ENCODE measurements around the gene SURF1.

SURF1 gene
- total RNA-seq = 18.8 to 37.8 (median 21.6) reads per million in 9 experiments

DNA sequence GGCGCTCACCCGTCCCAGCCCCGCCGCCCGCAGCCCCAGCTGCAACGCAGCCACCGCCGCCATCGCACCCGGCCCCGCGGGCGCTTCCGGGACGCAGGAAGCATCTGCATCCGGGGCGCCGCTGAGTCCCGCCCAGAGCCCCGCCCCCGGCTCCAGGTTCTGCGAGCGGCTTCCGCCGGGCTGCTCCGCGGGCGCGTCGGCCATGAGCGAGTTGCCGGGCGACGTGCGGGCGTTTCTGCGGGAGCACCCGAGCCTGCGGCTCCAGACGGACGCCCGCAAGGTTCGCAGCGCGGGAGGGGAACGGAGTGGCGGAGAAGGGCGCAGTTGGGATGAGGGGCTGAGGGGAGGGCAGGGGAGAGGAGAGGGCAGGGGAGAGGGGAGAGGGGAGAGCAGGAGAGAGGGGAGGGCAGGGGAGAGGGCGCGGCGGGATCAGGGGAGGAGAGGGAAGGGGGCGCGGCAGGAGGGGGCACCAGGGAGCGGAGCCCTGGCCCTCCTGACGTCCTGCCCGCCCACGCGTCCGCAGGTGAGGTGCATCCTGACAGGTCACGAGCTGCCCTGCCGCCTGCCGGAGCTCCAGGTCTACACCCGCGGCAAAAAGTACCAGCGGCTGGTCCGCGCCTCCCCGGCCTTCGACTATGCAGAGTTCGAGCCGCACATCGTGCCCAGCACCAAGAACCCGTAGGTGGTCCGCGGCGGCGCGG is at the start of gene SURF1, which contains the start of gene SURF2:
Gene SURF1, minus strand, starts transcription at position 97 of the 701 bp plus-strand sequence. Its CDS starts 34 bp downstream, at position 63.
Gene SURF2, plus strand, starts transcription at position 160 of the 701 bp plus-strand sequence. Its CDS starts 43 bp downstream, at position 203.
- peak within 1 kb of the TSS; percentile 86 for H3K27ac Mint-ChIP-seq
- peak; percentile 84 to 87 (median 85) for DNase-seq
- H3K27me3 Mint-ChIP-seq = no peaks in the 10 kb centered on the region
- peak within 1 kb of the TSS; percentile 86 to 87 for H3K4me3 Mint-ChIP-seq
- H3K36me3 Mint-ChIP-seq (ENCODE audit: insufficient read depth) = peaks cover 81% of the 10 kb centered on the region
- no peaks in the 10 kb centered on the region for H3K9me3 Mint-ChIP-seq
- ATAC-seq (replicated peaks) = peak; percentile 94
- peaks cover 31 to 38% of the 10 kb centered on the region in 2 donors for H3K4me1 Mint-ChIP-seq (ENCODE audit: low read depth in 2 of 2)

- no peaks in the 10 kb centered on the region for H3K27me3 Mint-ChIP-seq
- ATAC-seq (replicated peaks) (no peak), DNase-seq (no peak)
- peaks cover 7 to 15% of the 10 kb centered on the region in 2 donors for H3K4me1 Mint-ChIP-seq (ENCODE audit: low read depth in 2 of 2)
- H3K4me3 Mint-ChIP-seq = no peak overlapping the region
- H3K36me3 Mint-ChIP-seq (ENCODE audit: insufficient read depth) = peaks cover 44% of the 10 kb centered on the region
- peak overlapping the region in 1 of 2 donors; percentile 82 for H3K27ac Mint-ChIP-seq
- no peaks in the 10 kb centered on the region for H3K9me3 Mint-ChIP-seq
Observed at GRCh38 chr9:133405508-133406438, 49.5 kb upstream of the SURF1 start.

GRCh38 chr9:133404454-133405002 is 48.2 kb upstream of the SURF1 start:
- Mint-ChIP-seq H3K9me3 (no peaks in the 10 kb centered on the region), H3K36me3 (ENCODE audit: insufficient read depth) (peaks cover 32% of the 10 kb centered on the region), H3K27me3 (no peaks in the 10 kb centered on the region), H3K4me1 (ENCODE audit: low read depth in 2 of 2) (peaks cover 7 to 15% of the 10 kb centered on the region in 2 donors), H3K4me3 (no peak overlapping the region), H3K27ac (peak overlapping the region in 1 of 2 donors; percentile 44)
- DNase-seq (no peak), ATAC-seq (replicated peaks) (no peak)

DNA sequence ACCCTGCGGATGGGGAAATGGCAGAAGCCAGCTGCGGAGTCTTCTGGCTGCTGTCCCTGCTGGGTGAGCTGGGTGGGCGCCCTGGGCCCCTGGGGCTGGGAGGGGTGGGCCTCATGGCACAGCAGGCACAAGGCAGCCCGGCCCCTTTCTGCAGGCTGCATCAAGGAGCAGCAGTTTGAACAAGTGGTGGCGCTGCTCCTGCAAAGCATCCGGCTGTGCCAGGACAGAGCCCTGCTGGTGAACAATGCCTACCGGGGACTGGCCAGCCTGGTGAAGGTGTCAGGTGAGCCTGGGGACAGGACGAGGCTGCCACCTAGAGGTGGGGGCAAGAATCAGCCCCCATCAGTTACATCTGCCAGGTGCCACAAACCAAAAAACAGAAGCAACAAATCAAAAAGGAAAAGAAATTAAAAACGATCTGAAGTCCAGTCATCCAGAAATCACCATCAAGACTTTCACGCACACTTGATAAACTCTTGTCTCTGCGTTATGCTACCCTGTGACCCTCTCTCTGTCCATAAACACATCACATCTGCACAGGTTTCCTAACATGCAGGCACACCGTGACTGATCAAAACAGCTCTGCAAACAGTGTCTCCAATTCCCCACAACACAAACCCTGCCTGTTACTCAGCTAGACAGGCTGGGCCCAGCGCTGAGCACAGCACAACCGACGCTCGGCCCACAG is 47.6 kb upstream of the SURF1 start:
- Mint-ChIP-seq H3K27ac (peak overlapping the region in 1 of 2 donors; percentile 44), H3K4me3 (no peak overlapping the region), H3K9me3 (no peaks in the 10 kb centered on the region), H3K4me1 (ENCODE audit: low read depth in 2 of 2) (peaks cover 7 to 15% of the 10 kb centered on the region in 2 donors), H3K27me3 (no peaks in the 10 kb centered on the region), H3K36me3 (ENCODE audit: insufficient read depth) (peaks cover 25% of the 10 kb centered on the region)
- peak; percentile 53 to 58 (median 57) for DNase-seq
- peak; percentile 44 for ATAC-seq (replicated peaks)

DNA sequence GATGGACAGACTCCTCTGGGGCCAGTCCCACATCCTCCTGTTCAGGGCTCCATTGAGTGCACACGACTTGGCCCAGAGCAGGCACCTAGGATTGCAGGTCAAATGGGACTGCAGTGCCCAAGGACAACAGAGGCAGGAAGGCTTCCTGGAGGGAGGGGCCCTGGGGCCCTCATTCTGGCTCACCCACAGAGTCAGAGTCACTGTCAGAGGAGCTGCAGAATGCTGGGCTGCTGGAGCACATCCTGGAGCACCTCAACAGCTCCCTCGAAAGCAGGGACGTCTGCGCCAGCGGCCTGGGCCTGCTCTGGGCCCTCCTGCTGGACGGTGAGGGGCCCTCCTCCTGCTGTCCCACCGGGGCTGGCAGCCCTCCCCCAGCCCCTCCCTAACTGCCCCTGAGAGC is 46.4 kb upstream of the SURF1 start:
- no peak for ATAC-seq (replicated peaks)
- no peak overlapping the region for H3K27ac Mint-ChIP-seq

DNA sequence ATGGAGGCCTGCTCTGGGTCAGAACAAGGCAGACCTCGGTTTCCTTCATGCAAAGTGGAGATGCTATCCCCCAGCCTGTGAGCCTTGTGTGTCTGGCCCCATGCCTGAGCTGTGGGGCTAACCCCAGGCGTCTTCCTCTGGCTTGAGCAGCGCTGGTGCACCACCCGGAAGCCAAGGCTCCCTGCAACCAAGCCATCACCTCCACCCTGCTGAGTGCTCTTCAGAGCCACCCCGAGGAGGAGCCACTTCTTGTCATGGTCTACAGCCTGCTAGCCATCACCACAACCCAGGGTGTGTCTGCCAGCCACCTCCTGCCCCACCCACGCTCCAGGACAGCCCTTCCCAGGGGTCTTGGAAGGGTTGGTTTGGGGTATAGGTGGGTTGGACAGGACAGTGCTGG is 45.3 kb upstream of the SURF1 start:
- H3K4me1 Mint-ChIP-seq (ENCODE audit: low read depth in 2 of 2) = peaks cover 2 to 8% of the 10 kb centered on the region in 2 donors
- peaks cover 7% of the 10 kb centered on the region for H3K36me3 Mint-ChIP-seq (ENCODE audit: insufficient read depth)
- no peaks in the 10 kb centered on the region for H3K27me3 Mint-ChIP-seq
- DNase-seq = no peak
- H3K4me3 Mint-ChIP-seq = no peak overlapping the region
- H3K27ac Mint-ChIP-seq = peak overlapping the region in 1 of 2 donors; percentile 19
- ATAC-seq (replicated peaks) = no peak
- H3K9me3 Mint-ChIP-seq = no peaks in the 10 kb centered on the region

More for the DNA sequence above, 46.4 kb upstream of the SURF1 start:
- Mint-ChIP-seq H3K9me3 (no peaks in the 10 kb centered on the region), H3K4me1 (ENCODE audit: low read depth in 2 of 2) (peaks cover 7 to 15% of the 10 kb centered on the region in 2 donors), H3K36me3 (ENCODE audit: insufficient read depth) (peaks cover 16% of the 10 kb centered on the region), H3K27me3 (no peaks in the 10 kb centered on the region), H3K4me3 (no peak overlapping the region)
- no peak for DNase-seq

- H3K9me3 Mint-ChIP-seq = no peaks in the 10 kb centered on the region
- no peak for DNase-seq
- ATAC-seq (replicated peaks) = no peak
- H3K27me3 Mint-ChIP-seq = peaks cover 0 to 5% of the 10 kb centered on the region in 2 donors
- H3K36me3 Mint-ChIP-seq (ENCODE audit: insufficient read depth) = peaks cover under 1% of the 10 kb centered on the region
- no peak overlapping the region for H3K4me3 Mint-ChIP-seq
- no peak overlapping the region for H3K27ac Mint-ChIP-seq
- H3K4me1 Mint-ChIP-seq (ENCODE audit: low read depth in 2 of 2) = peaks cover 2 to 3% of the 10 kb centered on the region in 2 donors
Observed at GRCh38 chr9:133400292-133400691, 44.0 kb upstream of the SURF1 start.

DNA sequence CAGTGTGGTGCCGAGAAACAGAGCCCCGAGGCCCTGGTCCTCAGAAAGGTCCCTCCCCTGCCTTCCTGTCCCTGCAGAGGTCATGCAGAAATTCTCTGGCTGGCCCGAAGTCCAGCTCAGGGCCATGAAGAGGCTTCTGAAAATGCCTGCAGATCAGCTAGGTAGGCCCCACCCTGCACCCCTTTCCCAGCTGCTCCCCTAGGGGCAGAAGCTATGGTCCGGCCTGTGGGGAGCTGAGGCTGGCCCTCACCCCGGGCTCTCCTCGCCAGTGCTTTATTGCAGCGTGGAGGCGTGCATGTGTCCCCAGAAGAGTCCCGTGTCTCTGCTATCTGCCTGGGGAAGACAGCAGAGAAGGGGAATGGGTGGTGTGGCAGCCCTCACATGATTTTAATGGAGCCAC is 41.6 kb upstream of the SURF1 start:
- Mint-ChIP-seq H3K9me3 (no peaks in the 10 kb centered on the region), H3K27ac (no peak overlapping the region), H3K4me3 (no peak overlapping the region), H3K4me1 (ENCODE audit: low read depth in 2 of 2) (peaks cover 3% of the 10 kb centered on the region in 2 donors), H3K27me3 (peaks cover 0 to 16% of the 10 kb centered on the region in 2 donors), H3K36me3 (ENCODE audit: insufficient read depth) (no peaks in the 10 kb centered on the region)
- no peak for DNase-seq
- ATAC-seq (replicated peaks) = no peak

GRCh38 chr9:133397370-133397769 is 41.1 kb upstream of the SURF1 start:
- H3K27me3 Mint-ChIP-seq = peaks cover 0 to 16% of the 10 kb centered on the region in 2 donors
- H3K9me3 Mint-ChIP-seq = no peaks in the 10 kb centered on the region
- DNase-seq = no peak
- peaks cover 3% of the 10 kb centered on the region in 2 donors for H3K4me1 Mint-ChIP-seq (ENCODE audit: low read depth in 2 of 2)
- no peak overlapping the region for H3K27ac Mint-ChIP-seq
- no peaks in the 10 kb centered on the region for H3K36me3 Mint-ChIP-seq (ENCODE audit: insufficient read depth)
- ATAC-seq (replicated peaks) = no peak
- H3K4me3 Mint-ChIP-seq = no peak overlapping the region

DNA sequence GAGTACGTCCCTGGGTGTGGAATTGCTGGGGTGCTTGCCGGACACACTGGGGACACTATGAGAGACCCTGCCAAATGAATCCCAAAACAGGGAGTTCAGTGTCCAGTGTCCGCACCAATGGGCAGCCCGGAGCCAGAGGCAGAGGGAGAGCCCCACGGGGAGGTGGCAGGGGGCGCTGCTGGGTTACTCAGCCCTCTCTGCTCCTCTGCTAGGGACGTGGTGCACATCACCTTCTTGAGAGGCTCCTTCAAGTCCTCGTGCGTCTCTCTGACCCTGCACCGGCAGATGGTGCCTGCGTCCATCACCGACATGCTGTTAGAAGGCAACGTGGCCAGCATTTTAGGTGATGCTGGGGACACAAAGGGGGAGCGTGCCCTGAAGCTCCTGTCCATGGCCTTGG is 40.7 kb upstream of the SURF1 start:
- no peak overlapping the region for H3K4me3 Mint-ChIP-seq
- H3K4me1 Mint-ChIP-seq (ENCODE audit: low read depth in 2 of 2) = peaks cover 2 to 3% of the 10 kb centered on the region in 2 donors
- no peak overlapping the region for H3K27ac Mint-ChIP-seq
- H3K9me3 Mint-ChIP-seq = no peaks in the 10 kb centered on the region
- ATAC-seq (replicated peaks) (no peak), DNase-seq (no peak)
- no peaks in the 10 kb centered on the region for H3K36me3 Mint-ChIP-seq (ENCODE audit: insufficient read depth)
- H3K27me3 Mint-ChIP-seq = peaks cover 0 to 16% of the 10 kb centered on the region in 2 donors

DNA sequence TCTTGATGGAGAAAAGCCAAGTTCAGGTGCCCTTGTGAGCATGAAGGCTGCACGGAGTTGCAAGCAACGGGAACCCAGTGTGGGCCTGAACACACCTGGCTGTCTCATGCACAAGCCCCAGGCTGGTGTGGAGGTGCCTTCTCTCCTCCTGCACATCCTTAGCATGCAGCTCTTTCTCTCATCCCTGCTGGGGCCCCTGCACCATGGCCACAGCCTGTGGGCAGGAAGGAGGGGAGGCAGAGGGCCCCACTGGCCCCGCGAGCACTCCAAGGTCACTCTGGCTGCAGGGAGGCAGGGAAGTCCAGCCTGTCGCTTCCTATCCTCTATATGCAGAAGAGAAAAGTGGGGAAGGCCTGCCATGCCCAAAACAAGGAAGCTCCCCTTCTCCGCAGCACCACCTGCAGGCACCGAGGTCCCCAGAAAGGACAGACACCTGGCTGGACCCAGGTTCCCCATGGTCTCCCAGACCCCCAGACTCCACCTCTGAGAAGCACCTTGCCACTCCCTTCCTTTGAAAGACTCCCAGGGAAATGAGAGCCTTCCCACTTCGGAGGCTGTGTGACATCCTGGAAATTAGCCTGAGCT is 38.5 kb upstream of the SURF1 start:
- H3K4me1 Mint-ChIP-seq (ENCODE audit: low read depth in 2 of 2) = peaks cover 0 to 1% of the 10 kb centered on the region in 2 donors
- no peak overlapping the region for H3K4me3 Mint-ChIP-seq
- DNase-seq (no peak), ATAC-seq (replicated peaks) (no peak)
- no peaks in the 10 kb centered on the region for H3K9me3 Mint-ChIP-seq
- H3K27ac Mint-ChIP-seq = no peak overlapping the region
- H3K36me3 Mint-ChIP-seq (ENCODE audit: insufficient read depth) = no peaks in the 10 kb centered on the region
- H3K27me3 Mint-ChIP-seq = peaks cover 7 to 29% of the 10 kb centered on the region in 2 donors

DNA sequence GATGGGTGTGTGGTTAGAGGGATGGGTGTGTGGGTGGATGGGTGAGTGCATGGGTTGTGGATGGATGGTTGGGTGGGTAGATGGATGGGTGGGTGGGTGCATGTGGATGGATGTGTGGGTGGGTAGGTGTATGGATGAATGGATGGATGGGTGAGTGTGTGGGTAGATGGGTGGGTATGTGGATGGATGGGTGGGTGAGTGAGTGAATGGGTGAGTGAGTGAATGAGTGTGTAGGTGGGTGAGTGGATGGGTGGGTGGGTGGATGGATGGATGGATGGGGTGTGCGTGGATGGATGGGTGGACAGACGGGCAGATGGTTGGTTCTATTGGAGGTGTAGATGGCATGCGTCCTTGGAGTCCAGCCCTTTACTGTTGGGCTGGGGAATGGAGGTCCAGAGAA is 37.1 kb upstream of the SURF1 start:
- H3K4me3 Mint-ChIP-seq = no peak overlapping the region
- DNase-seq (no peak), ATAC-seq (replicated peaks) (no peak)
- peaks cover 0 to 1% of the 10 kb centered on the region in 2 donors for H3K4me1 Mint-ChIP-seq (ENCODE audit: low read depth in 2 of 2)
- no peaks in the 10 kb centered on the region for H3K36me3 Mint-ChIP-seq (ENCODE audit: insufficient read depth)
- peaks cover 10 to 37% of the 10 kb centered on the region in 2 donors for H3K27me3 Mint-ChIP-seq
- H3K27ac Mint-ChIP-seq = no peak overlapping the region
- no peaks in the 10 kb centered on the region for H3K9me3 Mint-ChIP-seq

All from effector memory CD8-positive, alpha-beta T cell (primary cell).